IMR-90 (cell line): ENCODE measurements around the gene MCAM. TPM values are rescaled to one million over a fixed set of nuclear protein-coding genes. Genes with fewer than 3 reads are reported as not detected.

Source experiments
- ATAC-seq: fragments of 200-7000 bp; cut with Tn5 transposase; 2 replicates; pipeline ENCODE4 v1.9.1; 2020; ENCODE audit warnings: low read depth, mild to moderate bottlenecking, moderate library complexity
- BruUV-seq: library from RNA; stranded (reverse); fragments of 400-500 nt; replicated peaks from 2 replicates; lab custom pipeline; 2021; lab: Mats Ljungman, UMichigan
- CTCF ChIA-PET: fragments of 300-600 bp; formaldehyde crosslinking; extraction: SDS; loops from one replicate; lab custom pipeline; 2021; ENCODE audit warnings: antibody characterized with exemption; lab: Yijun Ruan, JAX
- POLR2A ChIA-PET: fragments of 300-600 bp; sonication (Branson Sonifier 250); formaldehyde crosslinking; loops from one replicate; lab custom pipeline; 2022; ENCODE audit warnings: antibody characterized with exemption; ENCODE audit not compliant: unreplicated experiment; lab: Charles Lee
- DNase-seq: peaks from one replicate; pipeline ENCODE4 v3.0.0; 2013
- H2AFZ ChIP-seq: replicated peaks from 2 replicates; pipeline ENCODE3; 2013; ENCODE audit warnings: low read length, mild to moderate bottlenecking; ENCODE audit not compliant: poor library complexity
- H2AK5ac ChIP-seq: 2 replicates; pipeline ENCODE4 v1.6.1; 2013; ENCODE audit warnings: low read depth, low read length, inconsistent platforms
- H2AK9ac ChIP-seq: replicated peaks from 2 replicates; pipeline ENCODE3; 2013; ENCODE audit warnings: mild to moderate bottlenecking, low read depth, low read length, moderate library complexity; ENCODE audit not compliant: poor library complexity
- H2BK120ac ChIP-seq: 2 replicates; pipeline ENCODE4 v1.6.1; 2013; ENCODE audit warnings: low read depth, low read length, inconsistent platforms
- H2BK15ac ChIP-seq: 3 replicates; pipeline ENCODE4 v1.6.1; 2013; ENCODE audit warnings: low read depth, low read length, inconsistent platforms
- H2BK20ac ChIP-seq: 2 replicates; pipeline ENCODE4 v1.6.1; 2013; ENCODE audit warnings: low read depth, mild to moderate bottlenecking, inconsistent platforms, low read length, moderate library complexity
- H2BK5ac ChIP-seq: 2 replicates; pipeline ENCODE4 v1.6.1; 2013; ENCODE audit warnings: mild to moderate bottlenecking, low read depth, low read length, inconsistent platforms; ENCODE audit not compliant: poor library complexity, severe bottlenecking
- H3K14ac ChIP-seq: replicated peaks from 2 replicates; pipeline ENCODE4 v1.6.1; 2013; ENCODE audit warnings: low read depth, low read length, inconsistent platforms
- H3K18ac ChIP-seq: 2 replicates; pipeline ENCODE4 v1.6.1; 2013; ENCODE audit warnings: low read depth, low read length, control low read depth
- H3K23ac ChIP-seq: 2 replicates; pipeline ENCODE4 v1.6.1; 2013; ENCODE audit warnings: low read depth, low read length, inconsistent platforms
- H3K27ac ChIP-seq: 2 replicates; pipeline ENCODE4 v1.5.1; 2013; ENCODE audit warnings: mild to moderate bottlenecking, control low read depth, low read length; ENCODE audit not compliant: insufficient read depth
- H3K27me3 ChIP-seq: 2 replicates; pipeline ENCODE4 v1.6.1; 2013; ENCODE audit warnings: low read length; ENCODE audit not compliant: control insufficient read depth, insufficient read depth
- H3K36me3 ChIP-seq: 2 replicates; pipeline ENCODE4 v1.6.1; 2013; ENCODE audit warnings: low read length, mixed read lengths; ENCODE audit not compliant: control insufficient read depth, insufficient read depth
- H3K4ac ChIP-seq: 2 replicates; pipeline ENCODE4 v1.6.1; 2013; ENCODE audit warnings: low read depth, low read length, inconsistent platforms
- H3K4me1 ChIP-seq: 2 replicates; pipeline ENCODE4 v1.6.1; 2013; ENCODE audit warnings: low read length, mixed read lengths; ENCODE audit not compliant: control insufficient read depth, insufficient read depth
- H3K4me2 ChIP-seq: 2 replicates; pipeline ENCODE4 v1.6.1; 2013; ENCODE audit warnings: low read depth, mild to moderate bottlenecking, control low read depth, low read length, moderate library complexity
- H3K4me3 ChIP-seq: 2 replicates; pipeline ENCODE4 v1.5.1; 2013; ENCODE audit warnings: low read depth, mild to moderate bottlenecking, control low read depth, low read length, moderate library complexity; ENCODE audit not compliant: insufficient read depth
- H3K56ac ChIP-seq: 2 replicates; pipeline ENCODE4 v1.6.1; 2013; ENCODE audit warnings: low read length, inconsistent platforms; ENCODE audit not compliant: insufficient read depth; ENCODE audit errors: extremely low read depth
- H3K79me1 ChIP-seq, 2 experiments: 2 replicates each; pipeline ENCODE4 v1.6.1; 2013; ENCODE audit warnings: low read length in 2 of 2, inconsistent platforms in 1 of 2, low read depth in 1 of 2
- H3K9ac ChIP-seq: 2 replicates; pipeline ENCODE4 v1.6.1; 2013; ENCODE audit warnings: low read depth, low read length, control low read depth
- H3K9me1 ChIP-seq: 2 replicates; pipeline ENCODE4 v1.6.1; 2013; ENCODE audit warnings: low read length, inconsistent platforms; ENCODE audit not compliant: insufficient read depth
- H3K9me3 ChIP-seq: 2 replicates; pipeline ENCODE4 v1.6.1; 2013; ENCODE audit warnings: low read length; ENCODE audit not compliant: control insufficient read depth, insufficient read depth
- H4K20me1 ChIP-seq: 2 replicates; pipeline ENCODE4 v1.6.1; 2013; ENCODE audit warnings: low read length, inconsistent platforms; ENCODE audit not compliant: insufficient read depth
- H4K5ac ChIP-seq: 2 replicates; pipeline ENCODE4 v1.6.1; 2013; ENCODE audit warnings: mild to moderate bottlenecking, low read depth, low read length, control low read depth
- H4K8ac ChIP-seq, 2 experiments: 2 replicates each; pipeline ENCODE4 v1.6.1; 2013; ENCODE audit warnings: low read depth in 2 of 2, low read length in 2 of 2, control low read depth in 1 of 2, inconsistent platforms in 1 of 2
- H4K91ac ChIP-seq: 2 replicates; pipeline ENCODE4 v1.6.1; 2013; ENCODE audit warnings: low read depth, low read length, inconsistent platforms; ENCODE audit not compliant: insufficient read depth
- MXI1 ChIP-seq: IDR thresholded peaks from 2 replicates; pipeline ENCODE4 v1.6.1; 2012; ENCODE audit warnings: low read depth, mild to moderate bottlenecking, low read length, moderate library complexity, borderline replicate concordance
- POLR2A ChIP-seq: IDR thresholded peaks from 2 replicates; pipeline ENCODE4 v1.6.1; 2012; ENCODE audit warnings: mild to moderate bottlenecking, low read depth, low read length
- WGBS, 2 experiments: methylation state at CpG; one replicate each; pipeline versions ENCODE4 v1.1.5 to v1.1.7; 2013; ENCODE audit warnings: missing lambda C conversion rate in 2 of 2; ENCODE audit not compliant: insufficient read length in 1 of 2; ENCODE audit errors: extremely low coverage in 2 of 2; 5-methylcytosine and 5-hydroxymethylcytosine counted together
- dilution Hi-C: fragments of 300-500 bp; cut with HindIII; formaldehyde crosslinking; loops from one replicate; pipeline ENCODE4 v1.14.3; 2018; ENCODE audit warnings: low sequenced_read_pairs; ENCODE audit not compliant: unreplicated experiment
- in situ Hi-C: fragments of 300-500 bp; cut with MboI; formaldehyde crosslinking; loops from 3 replicates; pipeline ENCODE4 v1.14.3; 2019; ENCODE audit warnings: low sequenced_read_pairs, inconsistent platforms, mixed read lengths
- intact Hi-C: fragments of 100-400 bp; cut with micrococcal nuclease; formaldehyde crosslinking; loops from 2 replicates; pipeline ENCODE4 v1.10.0; 2022
- polyA plus RNA-seq, 3 experiments: library from polyadenylated mRNA; depleted of rRNA; stranded (reverse); fragments of >200 nt; gene quantifications; 2 replicates each; pipeline ENCODE4 v1.2.3, GENCODE V29; 2012; ENCODE audit warnings: low replicate concordance in 1 of 3
- total RNA-seq: library from RNA; depleted of rRNA; stranded (reverse); fragments of >200 nt; gene quantifications from 2 replicates; pipeline ENCODE4 v1.2.3, GENCODE V29; 2012

The MCAM gene
- total and polyA plus RNA-seq, 2 of the 4 experiments (the other 2 are of a cell fraction): 95.1 to 131 TPM

GRCh38 chr11:119320776-119321524 lies 4.0 kb upstream of the MCAM start:
- H2BK20ac ChIP-seq: peak overlapping the region; percentile 63; the same call in 1 of the 2 replicates
- H4K8ac ChIP-seq: peak overlapping the region; percentile 95 to 98
- intact Hi-C loops: loop anchor here (2.0 to 5.0 kb wide), 2 partner anchors 18 to 174 kb away; partner anchors contain the start of gene ABCG4
- in situ Hi-C loops: no loop called here
- H3K23ac ChIP-seq: peak overlapping the region; percentile 98
- peaks cover 2% of the 10 kb centered on the region; the same call in 1 of the 2 replicates for H4K20me1 ChIP-seq
- H2BK5ac ChIP-seq: peak overlapping the region; percentile 84
- no peaks in the 10 kb centered on the region for H3K27me3 ChIP-seq
- peak overlapping the region; percentile 95 for H2BK120ac ChIP-seq
- dilution Hi-C loops: no loop called here
- peaks cover 37% of the 10 kb centered on the region for H3K4me1 ChIP-seq
- H2BK15ac ChIP-seq: peak overlapping the region; percentile 91; the same call in 2 of the 3 replicates
- peak overlapping the region; percentile 97 for H2AK5ac ChIP-seq
- peak overlapping the region; percentile 74 for H3K18ac ChIP-seq
- H2AFZ ChIP-seq: peak overlapping the region; percentile 96
- ChIA-PET CTCF (interaction anchor here (0.6 to 1.7 kb wide), 5 partner anchors 10 to 176 kb away, joined by 3 to 9 read pairs (median 3); no protein-coding TSS in a partner anchor), POLR2A (interaction anchor here (0.8 to 1.2 kb wide), 3 partner anchors 13 to 16 kb away, joined by 4 to 7 read pairs (median 4); no protein-coding TSS in a partner anchor)
- TF ChIP-seq POLR2A: peak; percentile 43; the same call in 1 of the 2 replicates
- no peak for TF ChIP-seq MXI1
- H3K4me3 ChIP-seq: peak overlapping the region; percentile 29
- peak overlapping the region; percentile 88 for H3K56ac ChIP-seq
- peak overlapping the region; percentile 99 for H4K91ac ChIP-seq
- peaks cover 17% of the 10 kb centered on the region for H3K9me1 ChIP-seq
- no peaks in the 10 kb centered on the region for H3K9me3 ChIP-seq
- peak overlapping the region; percentile 99 for H3K4ac ChIP-seq
- peak; percentile 70 for ATAC-seq
- peak; percentile 65 for DNase-seq
- H3K79me1 ChIP-seq: peaks cover 2 to 38% of the 10 kb centered on the region in 2 experiments; a peak in 3 of 4 replicates
- BruUV-seq: no TSS peak
- peak overlapping the region; percentile 93 for H2AK9ac ChIP-seq
- H3K36me3 ChIP-seq: no peaks in the 10 kb centered on the region
- H3K4me2 ChIP-seq: peak overlapping the region; percentile 73
- H4K5ac ChIP-seq: peak overlapping the region; percentile 98
- H3K27ac ChIP-seq: peak overlapping the region; percentile 93
- H3K9ac ChIP-seq: peak overlapping the region; percentile 79
- H3K14ac ChIP-seq: peak overlapping the region; percentile 94
- 1% methylated on average over 13 of the region's 60 CpGs; no CpG with 5 or more reads in 1 of the 2 experiments for WGBS, 2 experiments
